OCI-LY3 (cell line): ENCODE results near the gene SDE2.

Source experiments
- EZH2phosphoT487 ChIP-seq: fragments of 200-600 bp; shearing (Covaris generic); IDR thresholded peaks from 2 replicates; pipeline ENCODE4 v1.6.1; 2018; ENCODE audit warnings: antibody characterized with exemption, mixed run types, low read depth
- TF ChIP-seq, protein P1 (sequence below): fragments of 200-600, 300-600 bp; sonication (generic); IDR thresholded peaks from 2 replicates; pipeline ENCODE4 v1.5.1; 2014; ENCODE audit warnings: antibody characterized with exemption, low read length, low read depth

DNA sequence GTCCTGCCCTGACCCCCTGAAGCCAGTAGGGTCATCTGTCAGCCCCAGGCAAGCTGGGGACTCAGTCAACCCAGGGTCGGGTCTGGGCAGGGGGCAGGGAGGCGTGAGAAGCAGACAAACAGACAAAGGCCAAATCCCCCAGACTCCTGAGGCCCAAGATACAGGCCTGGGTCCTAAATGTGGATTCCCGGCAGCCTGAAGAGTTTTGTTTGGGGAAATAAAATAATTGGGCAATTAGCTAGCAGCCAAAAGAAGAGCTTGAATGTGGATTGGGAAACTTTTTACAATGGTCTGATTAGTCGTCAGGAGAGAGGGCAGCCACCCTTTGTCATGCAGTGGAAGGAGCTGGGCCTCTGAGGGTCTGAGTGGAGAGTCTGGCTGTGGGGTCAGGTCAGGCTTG is 53.6 kb downstream of the SDE2 start:
- TF ChIP-seq, protein P1, sequence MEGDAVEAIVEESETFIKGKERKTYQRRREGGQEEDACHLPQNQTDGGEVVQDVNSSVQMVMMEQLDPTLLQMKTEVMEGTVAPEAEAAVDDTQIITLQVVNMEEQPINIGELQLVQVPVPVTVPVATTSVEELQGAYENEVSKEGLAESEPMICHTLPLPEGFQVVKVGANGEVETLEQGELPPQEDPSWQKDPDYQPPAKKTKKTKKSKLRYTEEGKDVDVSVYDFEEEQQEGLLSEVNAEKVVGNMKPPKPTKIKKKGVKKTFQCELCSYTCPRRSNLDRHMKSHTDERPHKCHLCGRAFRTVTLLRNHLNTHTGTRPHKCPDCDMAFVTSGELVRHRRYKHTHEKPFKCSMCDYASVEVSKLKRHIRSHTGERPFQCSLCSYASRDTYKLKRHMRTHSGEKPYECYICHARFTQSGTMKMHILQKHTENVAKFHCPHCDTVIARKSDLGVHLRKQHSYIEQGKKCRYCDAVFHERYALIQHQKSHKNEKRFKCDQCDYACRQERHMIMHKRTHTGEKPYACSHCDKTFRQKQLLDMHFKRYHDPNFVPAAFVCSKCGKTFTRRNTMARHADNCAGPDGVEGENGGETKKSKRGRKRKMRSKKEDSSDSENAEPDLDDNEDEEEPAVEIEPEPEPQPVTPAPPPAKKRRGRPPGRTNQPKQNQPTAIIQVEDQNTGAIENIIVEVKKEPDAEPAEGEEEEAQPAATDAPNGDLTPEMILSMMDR: no peak
- no peak for TF ChIP-seq EZH2phosphoT487
